Trophoblast cell (in vitro differentiated cells and primary cell): Measurements from ENCODE around the gene DVL1. TPM values are rescaled to one million over a fixed set of nuclear protein-coding genes. Genes with fewer than 3 reads are reported as not detected.
A peak's percentile ranks its signal among the peaks of the same experiment; 100 is the strongest.

Experiments
- DNase-seq, 2 donors: peaks; one replicate each; pipeline ENCODE4 v3.0.0-alpha.2; 2016
- H2AFZ ChIP-seq: 2 replicates; pipeline ENCODE4 v1.6.1; 2013; ENCODE audit warnings: low read length, moderate library complexity, mild to moderate bottlenecking; ENCODE audit not compliant: insufficient read depth, poor library complexity
- H2AK5ac ChIP-seq: 2 replicates; pipeline ENCODE4 v1.6.1; 2013; ENCODE audit warnings: mild to moderate bottlenecking, low read length
- H2BK120ac ChIP-seq: 2 replicates; pipeline ENCODE4 v1.6.1; 2013; ENCODE audit warnings: low read length, mild to moderate bottlenecking, moderate library complexity; ENCODE audit not compliant: insufficient read depth, poor library complexity
- H2BK12ac ChIP-seq: 2 replicates; pipeline ENCODE4 v1.6.1; 2013; ENCODE audit warnings: mild to moderate bottlenecking, low read length, moderate library complexity
- H2BK5ac ChIP-seq: 2 replicates; pipeline ENCODE4 v1.6.1; 2013; ENCODE audit warnings: low read length, low read depth, moderate library complexity, mild to moderate bottlenecking; ENCODE audit not compliant: poor library complexity
- H3K14ac ChIP-seq: 2 replicates; pipeline ENCODE4 v1.6.1; 2013; ENCODE audit warnings: mild to moderate bottlenecking, low read length
- H3K18ac ChIP-seq: 2 replicates; pipeline ENCODE4 v1.6.1; 2013; ENCODE audit warnings: mild to moderate bottlenecking, low read length
- H3K23ac ChIP-seq: 2 replicates; pipeline ENCODE4 v1.6.1; 2013; ENCODE audit warnings: low read length
- H3K27ac ChIP-seq: 2 replicates; pipeline ENCODE4 v1.5.1; 2013; ENCODE audit warnings: low read depth, mild to moderate bottlenecking, inconsistent platforms, low read length, moderate library complexity
- H3K27me3 ChIP-seq: 2 replicates; pipeline ENCODE4 v1.6.1; 2013; ENCODE audit warnings: inconsistent platforms, mild to moderate bottlenecking, low read length, moderate library complexity; ENCODE audit not compliant: insufficient read depth
- H3K36me3 ChIP-seq, 2 experiments: 1 replicate in 1 of 2; 2 replicates in 1 of 2; pipeline ENCODE4 v1.6.1; 2013; ENCODE audit warnings: low read length in 2 of 2, mild to moderate bottlenecking in 2 of 2, moderate library complexity in 1 of 2; ENCODE audit not compliant: insufficient read depth in 2 of 2, control insufficient read depth in 1 of 2
- H3K4ac ChIP-seq: 2 replicates; pipeline ENCODE4 v1.6.1; 2013; ENCODE audit warnings: low read depth, mild to moderate bottlenecking, low read length, moderate library complexity
- H3K4me1 ChIP-seq, 2 experiments: 1 replicate in 1 of 2; 2 replicates in 1 of 2; pipeline ENCODE4 v1.6.1; 2013; ENCODE audit warnings: low read length in 2 of 2, mild to moderate bottlenecking in 2 of 2, moderate library complexity in 1 of 2; ENCODE audit not compliant: insufficient read depth in 2 of 2, control insufficient read depth in 1 of 2
- H3K4me2 ChIP-seq: 2 replicates; pipeline ENCODE4 v1.6.1; 2013; ENCODE audit warnings: inconsistent platforms, mild to moderate bottlenecking, low read length, moderate library complexity
- H3K4me3 ChIP-seq: 2 replicates; pipeline ENCODE4 v1.5.1; 2013; ENCODE audit warnings: mild to moderate bottlenecking, low read depth, low read length, inconsistent platforms
- H3K79me1 ChIP-seq: one replicate; pipeline ENCODE4 v1.6.1; 2013; ENCODE audit warnings: low read length
- H3K79me2 ChIP-seq: 2 replicates; pipeline ENCODE4 v1.6.1; 2013; ENCODE audit warnings: low read length, mild to moderate bottlenecking; ENCODE audit not compliant: control insufficient read depth, insufficient read depth, poor library complexity
- H3K9ac ChIP-seq: 2 replicates; pipeline ENCODE4 v1.6.1; 2013; ENCODE audit warnings: mild to moderate bottlenecking, low read length
- H3K9me3 ChIP-seq: 2 replicates; pipeline ENCODE4 v1.6.1; 2013; ENCODE audit warnings: low read depth, mild to moderate bottlenecking, control low read depth, inconsistent platforms, low read length; ENCODE audit not compliant: insufficient read depth
- H4K12ac ChIP-seq: 2 replicates; pipeline ENCODE4 v1.6.1; 2013; ENCODE audit warnings: low read depth, mild to moderate bottlenecking, low read length, moderate library complexity
- H4K8ac ChIP-seq: 2 replicates; pipeline ENCODE4 v1.6.1; 2013; ENCODE audit warnings: low read depth, mild to moderate bottlenecking, low read length, moderate library complexity
- H4K91ac ChIP-seq: one replicate; pipeline ENCODE4 v1.6.1; 2013; ENCODE audit warnings: low read depth, mild to moderate bottlenecking, low read length, moderate library complexity
- WGBS: extraction: QIAGEN DNeasy Blood & Tissue Kit; methylation state at CpG from one replicate; pipeline ENCODE4 v1.1.7; 2013; ENCODE audit warnings: missing lambda C conversion rate; ENCODE audit not compliant: insufficient read length, insufficient coverage; ENCODE audit errors: extremely low coverage; 5-methylcytosine and 5-hydroxymethylcytosine counted together
- polyA plus RNA-seq: library from polyadenylated mRNA; stranded (reverse); fragments of 200-250 nt; gene quantifications from 2 replicates; pipeline ENCODE4 v1.2.3, GENCODE V29; 2013

DVL1 gene
- 49.5 and 53.4 TPM in 2 replicates for polyA plus RNA-seq

- Histone ChIP-seq H3K18ac (peak within 1 kb of the TSS; percentile 96), H3K79me1 (peaks cover 14% of the 10 kb centered on the region)
Observed at GRCh38 chr1:1349256-1350012, at the start of gene DVL1. Gene DVL1, minus strand, starts transcription at chr1:1349418. Its CDS starts 353 bp downstream, at chr1:1349065.

GRCh38 chr1:1398677-1399186 is 49.5 kb upstream of the DVL1 start:
- Histone ChIP-seq H2AFZ (peak overlapping the region; percentile 86), H3K27me3 (no peaks in the 10 kb centered on the region), H3K79me2 (peaks cover 20% of the 10 kb centered on the region), H3K79me1 (peaks cover 12% of the 10 kb centered on the region), H3K9me3 (no peaks in the 10 kb centered on the region), H4K12ac (peak overlapping the region; percentile 99), H3K9ac (peak overlapping the region; percentile 100), H3K4me1 (peaks cover 17 to 18% of the 10 kb centered on the region in 2 experiments), H3K4me2 (peak overlapping the region; percentile 96), H3K4me3 (peak overlapping the region; percentile 99), H3K14ac (peak overlapping the region; percentile 99), H3K18ac (peak overlapping the region; percentile 97), H3K23ac (no peak overlapping the region), H4K91ac (peak overlapping the region; percentile 98), H3K27ac (peak overlapping the region; percentile 52), H2AK5ac (peak overlapping the region; percentile 99), H3K4ac (peak overlapping the region; percentile 100), H2BK120ac (peak overlapping the region; percentile 95), H2BK5ac (peak overlapping the region; percentile 67), H2BK12ac (no peak overlapping the region), H4K8ac (peak overlapping the region; percentile 98), H3K36me3 (peaks cover 59 to 62% of the 10 kb centered on the region in 2 experiments)
- peak in 1 of 2 donors; percentile 23 for DNase-seq
- WGBS, result no CpG with 5 or more reads among the region's 54 CpGs

More at GRCh38 chr1:1349256-1350012, at the start of gene DVL1:
- peak in 1 of 2 donors; percentile 79 for DNase-seq
- Histone ChIP-seq H3K27me3 (peaks cover 5% of the 10 kb centered on the region), H3K9me3 (no peaks in the 10 kb centered on the region), H2BK5ac (peak within 1 kb of the TSS; percentile 85), H3K27ac (peak within 1 kb of the TSS; percentile 94), H2BK12ac (no peak within 1 kb of the TSS), H3K79me2 (peaks cover 28% of the 10 kb centered on the region), H3K4me1 (peaks cover 27 to 47% of the 10 kb centered on the region in 2 experiments), H3K23ac (no peak within 1 kb of the TSS), H4K8ac (peak within 1 kb of the TSS; percentile 98), H4K91ac (peak within 1 kb of the TSS; percentile 97), H3K4me3 (peak within 1 kb of the TSS; percentile 91), H3K14ac (peak within 1 kb of the TSS; percentile 96), H3K36me3 (peaks cover 25 to 30% of the 10 kb centered on the region in 2 experiments), H3K4ac (peak within 1 kb of the TSS; percentile 94), H2BK120ac (peak within 1 kb of the TSS; percentile 62), H3K9ac (peak within 1 kb of the TSS; percentile 98), H4K12ac (peak within 1 kb of the TSS; percentile 82), H2AK5ac (peak within 1 kb of the TSS; percentile 87), H3K4me2 (peak within 1 kb of the TSS; percentile 95), H2AFZ (peak within 1 kb of the TSS; percentile 78)
- no CpG with 5 or more reads among the region's 122 CpGs for whole genome bisulfite sequencing

- H2AFZ ChIP-seq, result no peak overlapping the region
- H4K91ac ChIP-seq, result no peak overlapping the region
- peak overlapping the region; percentile 99 for H3K4me3 ChIP-seq
- peaks cover 66% of the 10 kb centered on the region in 2 experiments for H3K36me3 ChIP-seq
- no peak overlapping the region for H2BK120ac ChIP-seq
- H2BK5ac ChIP-seq, result no peak overlapping the region
- H3K9me3 ChIP-seq, result no peaks in the 10 kb centered on the region
- peak overlapping the region; percentile 16 for H2BK12ac ChIP-seq
- WGBS, result no CpG with 5 or more reads among the region's 19 CpGs
- no peak overlapping the region for H3K27ac ChIP-seq
- H3K4me2 ChIP-seq, result peak overlapping the region; percentile 96
- no peak overlapping the region for H3K23ac ChIP-seq
- peak overlapping the region; percentile 97 for H2AK5ac ChIP-seq
- H4K8ac ChIP-seq, result peak overlapping the region; percentile 77
- peak overlapping the region; percentile 100 for H3K4ac ChIP-seq
- H3K18ac ChIP-seq, result no peak overlapping the region
- DNase-seq, result peak; percentile 62
- H3K14ac ChIP-seq, result peak overlapping the region; percentile 82
- peak overlapping the region; percentile 84 for H4K12ac ChIP-seq
- H3K9ac ChIP-seq, result peak overlapping the region; percentile 100
- peaks cover 12% of the 10 kb centered on the region for H3K79me1 ChIP-seq
- H3K79me2 ChIP-seq, result peaks cover 20% of the 10 kb centered on the region
- H3K4me1 ChIP-seq, result peaks cover 17 to 18% of the 10 kb centered on the region in 2 experiments
- H3K27me3 ChIP-seq, result no peaks in the 10 kb centered on the region
Observed at GRCh38 chr1:1397839-1398523, 48.8 kb upstream of the DVL1 start.

- no peak overlapping the region for H2BK5ac ChIP-seq
- DNase-seq, result no peak
- H3K4me2 ChIP-seq, result no peak overlapping the region
- no peak overlapping the region for H4K91ac ChIP-seq
- no peaks in the 10 kb centered on the region for H3K27me3 ChIP-seq
- H3K14ac ChIP-seq, result no peak overlapping the region
- no peak overlapping the region for H3K4ac ChIP-seq
- no peak overlapping the region for H2AFZ ChIP-seq
- no peak overlapping the region for H3K4me3 ChIP-seq
- no peak overlapping the region for H3K9ac ChIP-seq
- H3K23ac ChIP-seq, result no peak overlapping the region
- no peak overlapping the region for H3K18ac ChIP-seq
- H3K36me3 ChIP-seq, result peaks cover 58 to 63% of the 10 kb centered on the region in 2 experiments
- peaks cover 19% of the 10 kb centered on the region for H3K79me2 ChIP-seq
- H3K4me1 ChIP-seq, result peaks cover 7 to 10% of the 10 kb centered on the region in 2 experiments
- peaks cover 12% of the 10 kb centered on the region for H3K79me1 ChIP-seq
- H3K9me3 ChIP-seq, result no peaks in the 10 kb centered on the region
- H4K8ac ChIP-seq, result no peak overlapping the region
- H2AK5ac ChIP-seq, result no peak overlapping the region
- no CpG with 5 or more reads among the region's 11 CpGs for whole genome bisulfite sequencing
- no peak overlapping the region for H3K27ac ChIP-seq
- no peak overlapping the region for H4K12ac ChIP-seq
- H2BK120ac ChIP-seq, result no peak overlapping the region
- no peak overlapping the region for H2BK12ac ChIP-seq
Observed at GRCh38 chr1:1395166-1395565, 45.9 kb upstream of the DVL1 start.
